GM18909 (cell line): Measurements from ENCODE around the gene TRAPPC12.

Experiments
- ATAC-seq: cut with Tn5 transposase; IDR thresholded peaks from one replicate; pipeline ENCODE4 v1.9.1; 2021; ENCODE audit warnings: mild to moderate bottlenecking; ENCODE audit not compliant: unreplicated experiment, poor library complexity

TRAPPC12 gene

GRCh38 chr2:3464401-3465005, 85.0 kb downstream of the TRAPPC12 start:
- ATAC-seq = no peak

DNA sequence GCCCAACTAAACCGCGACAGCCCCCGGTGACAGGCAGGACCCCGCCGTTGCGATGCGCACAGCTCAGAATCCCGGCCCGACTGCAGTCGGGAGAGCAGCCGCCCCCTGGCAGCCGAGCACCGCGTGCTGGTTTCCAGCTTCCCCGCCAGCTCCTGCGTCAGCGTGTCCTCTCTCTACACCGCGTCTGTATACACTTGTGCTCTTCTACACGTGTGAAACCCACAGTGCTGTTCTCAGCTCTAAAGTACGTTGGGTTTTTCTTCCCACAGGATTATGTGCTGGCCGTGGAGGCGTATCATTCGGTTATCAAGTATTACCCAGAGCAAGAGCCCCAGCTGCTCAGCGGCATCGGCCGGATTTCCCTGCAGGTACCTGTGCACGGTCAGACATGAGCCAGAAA, 85.8 kb downstream of the TRAPPC12 start:
- no peak for ATAC-seq

DNA sequence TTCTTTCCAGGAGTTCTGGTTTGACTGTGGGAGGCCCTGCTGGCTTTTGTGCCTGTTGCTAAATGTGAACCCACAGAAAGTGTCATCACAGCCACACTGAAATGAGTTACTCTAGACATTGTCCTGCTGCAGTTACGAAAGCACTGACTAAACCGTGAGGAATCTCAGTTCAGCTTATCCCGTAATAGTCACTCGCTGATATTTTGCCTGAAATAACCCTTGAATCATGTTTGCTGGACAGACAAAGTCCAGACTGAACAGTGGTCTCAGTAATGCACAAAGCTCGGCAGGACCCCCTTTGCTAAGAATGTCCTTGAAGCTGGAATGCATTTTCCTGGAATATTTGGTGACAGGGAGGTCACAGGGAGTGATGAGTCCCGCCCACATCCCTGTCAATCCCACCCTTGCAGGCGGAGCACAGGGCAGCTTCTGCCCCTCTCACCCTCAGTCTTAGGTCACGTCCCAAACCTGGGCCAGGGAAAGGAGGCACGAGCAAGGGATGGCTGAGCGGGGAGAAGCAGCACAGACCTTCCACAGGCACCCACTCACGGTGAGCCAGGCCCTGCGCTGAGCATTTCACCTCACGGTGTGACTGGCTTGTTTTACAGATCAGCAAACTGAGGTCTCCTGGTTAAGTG, 86.5 kb downstream of the TRAPPC12 start:
- ATAC-seq = no peak

DNA sequence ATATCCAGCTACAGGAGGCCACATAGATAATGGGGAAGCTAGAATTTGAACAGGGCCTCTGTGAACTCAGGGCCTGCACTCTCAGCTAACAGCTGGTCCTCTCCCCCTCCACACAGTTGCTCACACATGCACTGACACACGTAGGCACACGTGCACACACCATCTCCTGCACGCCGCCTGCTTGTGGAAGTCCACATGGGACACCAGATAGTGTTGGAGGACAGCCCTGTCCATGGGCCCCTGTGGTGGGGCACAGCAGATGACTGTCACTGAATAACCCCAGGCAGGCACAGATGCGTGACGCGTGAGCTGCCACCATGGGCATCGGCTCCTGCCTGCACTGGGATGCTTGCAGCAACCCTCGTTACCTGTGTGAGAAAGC, 87.0 kb downstream of the TRAPPC12 start:
- no peak for ATAC-seq

- no peak for ATAC-seq
These were observed 87.5 kb downstream of the TRAPPC12 start for GRCh38 chr2:3466966-3467365.

DNA sequence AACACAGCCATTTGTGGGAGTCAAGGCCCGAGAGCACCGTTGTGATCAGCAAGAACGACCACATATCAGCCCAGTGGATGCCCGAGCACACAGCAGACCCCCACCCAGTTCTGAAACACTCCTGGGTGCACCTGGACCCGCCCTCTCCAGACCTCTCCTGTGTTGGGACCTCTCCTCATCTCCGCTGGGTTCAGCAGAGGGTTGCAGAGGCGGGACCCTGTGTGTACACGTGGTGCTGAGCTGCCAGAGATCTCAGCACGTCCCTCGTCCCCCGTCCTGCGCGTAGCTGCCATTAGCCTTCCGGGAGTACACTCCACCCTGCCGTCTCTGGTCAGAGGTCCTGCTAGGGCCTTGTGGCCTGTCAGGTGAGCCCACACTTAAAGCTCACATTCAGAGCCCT, 88.2 kb downstream of the TRAPPC12 start:
- no peak for ATAC-seq

DNA sequence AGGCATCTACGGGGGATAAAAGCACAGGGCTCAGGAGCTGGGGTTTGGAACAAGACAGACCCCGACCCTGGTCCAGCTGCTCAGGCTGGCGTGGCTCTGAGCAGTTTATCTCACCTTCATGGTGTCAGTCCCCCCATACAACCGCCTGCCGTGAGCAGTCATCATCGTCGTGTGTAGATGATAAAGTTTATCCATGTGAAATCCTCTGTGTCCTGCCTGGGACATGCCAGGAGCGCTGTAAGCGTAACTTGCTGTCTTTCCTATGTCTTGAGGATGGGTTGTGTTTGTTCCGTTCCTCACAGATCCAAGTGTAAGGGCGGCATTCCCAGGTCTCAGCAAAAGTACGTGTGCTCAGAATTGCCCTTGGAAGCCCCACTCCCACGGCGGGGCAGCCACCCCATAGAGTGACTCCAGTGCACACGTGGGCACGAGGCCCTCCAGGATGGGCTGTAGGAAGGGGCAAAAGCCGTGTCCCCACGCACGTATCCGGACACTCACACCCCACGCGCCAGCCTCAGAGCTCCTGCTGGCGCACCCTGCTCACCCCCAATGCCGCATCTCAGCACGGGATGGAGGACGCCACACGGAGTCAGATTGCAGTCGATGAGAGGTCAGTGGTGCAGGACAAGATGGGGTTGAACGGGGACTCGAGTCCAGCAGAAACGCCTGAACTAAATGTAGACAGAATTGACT, 88.9 kb downstream of the TRAPPC12 start:
- ATAC-seq = no peak

GRCh38 chr2:3469486-3469885, 90.0 kb downstream of the TRAPPC12 start:
- no peak for ATAC-seq

DNA sequence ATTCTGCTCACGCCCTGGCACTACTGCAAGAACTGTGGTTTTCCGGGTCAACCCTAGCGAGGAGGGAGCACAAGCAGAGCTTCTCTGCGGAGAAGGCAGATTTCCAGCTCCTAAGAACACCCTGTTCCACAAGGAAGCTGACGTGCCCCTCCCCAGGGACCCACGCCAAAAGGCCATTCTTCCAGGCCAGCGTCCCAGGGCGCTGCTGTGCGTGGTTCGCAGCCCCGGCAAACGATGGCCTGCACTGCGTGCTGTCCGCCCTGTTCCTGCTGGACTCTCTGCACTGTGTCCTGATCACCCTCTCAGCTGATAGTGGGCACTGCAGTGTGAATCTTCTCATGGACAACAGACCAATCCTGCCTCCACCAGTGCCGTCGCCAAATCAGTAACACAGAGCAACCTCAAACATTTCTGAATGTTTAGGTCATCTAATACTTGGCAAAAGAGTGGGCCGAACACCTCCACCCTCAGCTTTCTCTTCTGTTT, 90.7 kb downstream of the TRAPPC12 start:
- no peak for ATAC-seq

GRCh38 chr2:3470856-3471737, 91.6 kb downstream of the TRAPPC12 start:
- ATAC-seq = no peak

DNA sequence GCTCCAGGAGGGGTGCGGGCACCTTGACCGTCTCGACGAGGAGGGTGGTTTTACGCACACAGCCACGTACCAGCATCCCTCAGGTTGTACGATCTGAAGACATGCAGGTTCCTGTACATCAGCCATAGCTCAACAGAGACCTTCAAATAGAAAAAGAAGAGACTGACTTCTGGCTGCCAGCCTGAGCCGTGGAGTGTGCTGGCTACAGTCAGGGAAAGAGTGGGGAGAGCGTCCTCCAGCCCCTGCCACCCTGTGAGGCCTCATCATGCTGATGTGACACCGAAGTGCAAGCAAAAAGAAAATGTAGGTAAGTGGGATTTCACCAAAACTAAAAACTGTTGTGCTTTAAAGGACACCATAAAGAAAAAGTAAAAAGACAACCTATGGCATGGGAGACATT, 92.8 kb downstream of the TRAPPC12 start:
- no peak for ATAC-seq

DNA sequence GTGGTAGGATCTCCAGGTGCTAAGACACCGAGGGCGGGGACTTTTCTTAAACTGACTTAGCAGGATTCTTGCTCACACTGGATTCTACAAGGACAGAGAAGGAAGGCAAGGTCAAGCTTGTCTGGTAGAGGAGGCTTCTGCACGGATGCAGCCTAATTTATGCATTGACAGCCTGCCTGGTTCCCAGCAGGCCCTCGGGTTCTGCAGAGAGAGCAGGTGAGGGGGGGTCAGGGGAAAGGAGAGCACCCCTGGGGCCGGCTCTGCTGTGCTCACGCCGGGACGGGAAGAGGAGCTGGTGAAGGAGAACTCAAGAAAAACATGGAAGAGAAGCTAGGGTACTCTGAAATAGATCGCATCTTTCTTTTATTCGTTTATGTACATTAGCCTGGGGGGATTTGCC, 93.5 kb downstream of the TRAPPC12 start:
- no peak for ATAC-seq

GRCh38 chr2:3475771-3476170, 96.3 kb downstream of the TRAPPC12 start:
- ATAC-seq = no peak

DNA sequence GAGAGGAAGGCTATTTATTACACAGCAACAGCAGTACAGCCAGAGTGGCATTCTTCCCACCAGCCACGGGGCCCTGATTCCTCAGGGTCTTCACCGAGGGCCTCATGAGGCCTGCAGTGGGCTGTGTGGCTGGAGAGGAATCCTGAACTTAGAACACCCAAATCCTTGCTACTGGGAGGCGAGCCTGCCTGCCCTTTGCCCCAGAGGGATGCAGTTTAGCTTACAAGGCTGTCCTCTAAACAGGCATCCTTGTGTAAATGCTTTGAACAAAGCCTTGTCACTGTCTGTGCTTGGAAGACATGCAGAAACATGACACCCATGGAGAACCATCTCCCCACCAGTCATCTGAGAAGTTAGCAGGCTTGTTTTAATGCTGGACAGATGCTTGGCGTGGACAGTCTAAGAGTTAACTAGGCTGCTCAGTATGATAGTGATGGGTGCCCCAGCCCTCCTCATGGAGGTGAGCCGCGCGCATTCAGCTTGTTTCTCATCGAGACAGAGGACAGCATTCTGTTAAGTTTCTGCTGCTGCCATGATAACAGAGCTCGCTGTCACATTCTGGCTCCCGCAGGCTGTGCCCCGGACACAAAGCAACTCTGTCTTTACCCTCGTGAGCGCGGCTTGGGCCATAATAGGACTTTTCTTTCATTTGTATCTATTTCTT, 97.0 kb downstream of the TRAPPC12 start:
- no peak for ATAC-seq

DNA sequence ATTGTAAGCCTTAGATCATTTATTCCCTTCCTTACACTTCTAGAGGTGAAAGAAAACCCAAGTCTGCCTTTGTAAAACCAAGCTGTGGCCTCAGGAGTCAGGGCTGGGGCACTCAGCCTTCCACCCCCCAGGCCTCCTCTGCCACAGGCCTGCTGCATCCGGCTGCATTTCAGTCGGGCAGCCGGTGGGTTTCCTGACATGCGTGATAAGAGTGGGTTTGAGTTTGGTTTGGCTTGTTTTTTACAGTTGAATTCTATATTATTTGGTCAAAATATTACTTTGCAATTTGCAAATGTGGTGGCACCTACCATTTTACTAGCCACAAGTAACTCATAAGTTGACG, 97.5 kb downstream of the TRAPPC12 start:
- ATAC-seq = no peak

- no peak for ATAC-seq
These were observed 99.4 kb downstream of the TRAPPC12 start for GRCh38 chr2:3478846-3479385.

DNA sequence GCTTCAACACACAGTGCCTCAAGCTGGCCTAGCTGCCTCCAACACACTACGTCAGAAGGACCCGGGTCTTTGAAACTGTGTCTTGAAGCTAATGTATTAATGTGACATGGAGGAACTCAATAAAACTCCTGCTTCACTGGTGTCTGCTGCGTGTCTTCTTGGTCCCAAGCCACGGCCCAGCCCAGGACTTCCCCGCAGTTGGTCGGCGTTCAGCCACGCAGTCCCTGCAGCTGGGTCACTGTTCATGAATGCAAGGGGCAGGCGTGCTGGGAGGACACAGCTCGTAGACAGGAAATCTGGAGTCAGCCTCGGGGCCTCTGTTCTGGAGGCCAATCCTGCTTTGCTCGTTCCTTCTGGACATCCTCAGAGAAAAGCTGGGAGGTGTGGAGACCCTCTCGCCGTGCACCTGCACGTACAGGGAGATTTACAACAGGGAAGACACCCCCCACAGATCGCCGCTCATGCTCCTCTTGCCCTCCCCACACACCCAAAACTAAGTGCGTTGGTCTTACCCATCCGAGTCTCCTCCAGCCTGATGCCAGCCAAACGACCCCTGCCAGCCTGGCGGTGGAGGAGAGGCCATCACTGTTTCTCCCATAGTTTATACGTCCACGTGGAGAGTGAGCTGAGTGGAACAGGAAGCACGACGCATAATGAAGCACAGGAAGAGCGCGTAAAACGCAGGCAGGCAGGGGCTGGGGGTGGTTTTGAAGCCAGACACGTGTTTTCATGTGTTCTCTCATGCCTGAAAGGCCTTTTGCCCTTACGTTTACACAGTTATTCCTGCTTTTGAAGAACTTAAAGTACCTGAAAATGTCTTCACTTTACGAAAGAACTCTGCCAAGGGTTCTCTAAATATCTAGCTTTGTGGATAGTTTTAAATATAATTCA, 100.2 kb downstream of the TRAPPC12 start:
- ATAC-seq = no peak

DNA sequence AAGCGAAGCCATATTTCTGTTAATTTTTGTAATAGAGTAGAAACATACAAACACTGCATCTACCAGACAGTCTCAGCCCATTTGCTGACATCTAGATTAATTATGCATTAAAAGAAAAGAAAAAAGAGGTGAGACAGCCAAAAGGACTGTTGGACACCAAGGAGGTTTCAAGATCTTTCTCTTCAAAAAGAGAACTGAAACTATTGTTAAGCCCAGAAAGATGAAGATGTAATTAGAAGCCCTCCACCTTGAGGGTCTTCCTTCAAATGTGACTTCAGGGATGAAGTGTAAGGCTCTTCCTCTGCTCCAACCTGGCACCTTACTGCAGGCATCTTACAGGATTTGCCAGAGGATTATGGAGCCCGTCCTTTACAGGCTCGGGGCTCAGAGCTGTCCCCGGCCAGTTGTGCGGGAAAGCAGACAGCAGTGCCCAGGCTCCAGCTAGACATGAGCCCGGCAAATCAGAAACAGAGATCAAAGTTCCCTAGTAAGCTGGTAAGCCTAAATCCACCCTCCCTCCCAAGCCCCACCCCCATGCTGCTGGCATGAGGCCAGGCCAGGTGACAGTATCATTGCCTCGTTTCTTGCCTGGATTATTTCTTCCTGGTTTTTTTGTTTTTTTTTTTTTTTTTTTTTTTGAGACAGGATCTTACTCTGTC, 101.0 kb downstream of the TRAPPC12 start:
- ATAC-seq = no peak

GRCh38 chr2:3481011-3481400, 101.5 kb downstream of the TRAPPC12 start:
- no peak for ATAC-seq
